Urothelium cell line (cell line): ENCODE measurements around the gene ADAMTS3.

Source experiments
- DNase-seq: peaks from one replicate; pipeline ENCODE4 v3.0.0; 2011; ENCODE audit warnings: low spot score, mixed read lengths
- FAIRE-seq: peaks from 2 replicates; lab custom pipeline; 2011; peaks lifted over from hg19 to GRCh38; lab: Jason Lieb, UNC

The ADAMTS3 gene

DNA sequence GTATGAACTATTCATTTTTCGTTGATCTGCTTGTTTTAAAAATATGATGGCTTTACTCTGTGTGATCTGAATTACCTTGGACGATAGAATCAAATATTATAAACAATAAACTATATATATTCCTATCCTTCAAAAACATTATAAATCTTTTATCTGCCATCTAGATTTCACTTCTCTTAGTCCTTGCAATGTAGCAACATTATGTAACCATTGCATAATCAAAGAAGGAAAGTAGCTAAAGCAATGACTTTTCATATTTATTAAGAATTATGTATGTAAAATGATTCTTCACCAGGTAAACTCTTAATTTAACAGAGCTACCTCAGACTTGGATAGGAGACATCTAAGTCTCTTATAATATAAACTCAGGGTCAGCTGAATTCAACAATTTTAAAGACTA lies 210.5 kb downstream of the ADAMTS3 start:
- FAIRE-seq = no peak
- no peak for DNase-seq

- FAIRE-seq (no peak), DNase-seq (no peak)
These were observed 211.1 kb downstream of the ADAMTS3 start for GRCh38 chr4:72357908-72358307.

DNA sequence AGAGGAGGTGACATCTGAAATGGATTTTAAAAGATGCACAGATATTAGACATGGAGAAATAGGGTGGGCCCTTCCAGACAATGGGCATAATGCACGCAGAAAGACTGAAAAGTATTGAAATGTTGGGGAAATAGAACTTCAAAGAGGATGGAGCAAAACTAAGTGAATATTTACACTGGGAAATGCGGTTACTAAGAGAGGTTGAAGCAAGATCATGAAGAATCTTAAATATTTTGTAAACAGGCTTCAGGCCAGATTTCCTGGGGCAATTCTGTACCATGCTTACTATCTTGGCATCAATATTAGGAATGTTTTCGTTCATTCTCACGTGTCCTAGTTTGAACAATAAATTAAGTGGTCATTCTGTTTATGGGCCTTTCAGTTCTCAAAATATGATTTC lies 216.3 kb downstream of the ADAMTS3 start:
- no peak for FAIRE-seq

GRCh38 chr4:72351521-72351920 lies 217.5 kb downstream of the ADAMTS3 start:
- DNase-seq = no peak
- no peak for FAIRE-seq

More for the DNA sequence above, 216.3 kb downstream of the ADAMTS3 start:
- no peak for DNase-seq

DNA sequence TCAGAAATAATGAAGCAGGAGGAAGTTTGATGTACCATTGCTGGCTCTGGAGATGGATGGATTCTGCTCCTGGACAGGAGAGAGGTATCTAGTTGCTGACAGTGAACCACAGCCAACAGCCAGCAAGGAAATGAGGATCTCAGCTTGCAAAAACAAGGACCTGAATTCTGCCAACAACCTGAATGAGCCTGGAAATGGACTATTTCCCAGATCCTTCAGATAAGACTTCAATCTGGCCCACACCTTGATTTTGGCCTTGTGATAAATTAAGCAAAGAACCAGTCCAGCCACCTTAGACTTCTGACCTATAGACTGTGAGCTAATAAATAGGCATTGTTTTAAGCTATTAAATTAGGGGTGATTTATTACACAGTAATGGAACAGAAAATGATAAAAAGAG lies 220.3 kb downstream of the ADAMTS3 start:
- no peak for FAIRE-seq
- DNase-seq = no peak

DNA sequence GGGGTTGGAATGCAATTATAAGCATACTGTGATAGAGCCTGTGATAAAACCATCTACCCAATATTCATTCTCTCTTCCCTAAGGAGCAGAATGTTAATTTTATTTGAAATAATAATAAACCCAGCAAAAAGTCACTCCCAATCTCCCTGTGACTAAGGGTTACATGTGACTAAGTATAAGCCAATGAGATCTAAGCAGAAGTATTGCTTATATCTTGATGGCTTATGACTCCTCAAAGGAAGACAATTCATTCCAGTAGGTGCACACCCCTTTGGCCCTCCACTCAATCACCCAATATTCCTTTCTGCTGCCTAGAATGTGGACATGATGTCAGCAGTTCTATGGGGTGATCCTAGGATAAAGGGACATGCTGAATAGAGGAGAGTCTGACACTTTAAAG lies 224.6 kb downstream of the ADAMTS3 start:
- FAIRE-seq (no peak), DNase-seq (no peak)

GRCh38 chr4:72341432-72341820 lies 227.6 kb downstream of the ADAMTS3 start:
- DNase-seq (no peak), FAIRE-seq (no peak)

DNA sequence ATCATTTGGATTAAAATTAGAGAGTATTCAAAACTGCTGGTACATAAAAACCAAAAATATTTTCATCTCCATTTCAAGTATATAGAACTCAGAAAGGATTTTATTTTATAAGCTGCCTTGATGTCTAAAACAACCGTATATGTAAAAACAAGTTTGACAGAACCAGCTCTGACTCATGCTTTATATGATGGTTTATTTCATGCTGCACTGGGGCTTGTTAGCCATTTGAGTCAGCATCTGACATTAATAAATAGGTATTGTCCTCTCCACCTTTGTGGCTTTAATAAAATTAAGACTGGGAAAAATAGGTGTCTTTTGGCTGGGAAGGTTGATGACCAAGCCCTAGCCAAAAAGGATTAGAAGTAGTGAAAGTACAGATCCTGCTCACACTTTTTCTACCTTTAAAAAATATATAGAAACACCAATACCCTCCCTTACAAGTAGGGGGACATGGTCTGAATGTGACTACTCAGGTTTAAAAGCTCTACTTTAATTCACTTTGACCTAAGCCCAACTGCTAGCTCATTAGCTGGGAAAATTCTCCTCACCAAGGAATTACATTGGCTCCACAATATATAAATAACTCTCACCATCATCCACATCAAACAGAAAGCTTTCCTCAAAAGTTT lies 228.1 kb downstream of the ADAMTS3 start:
- DNase-seq (no peak), FAIRE-seq (no peak)

DNA sequence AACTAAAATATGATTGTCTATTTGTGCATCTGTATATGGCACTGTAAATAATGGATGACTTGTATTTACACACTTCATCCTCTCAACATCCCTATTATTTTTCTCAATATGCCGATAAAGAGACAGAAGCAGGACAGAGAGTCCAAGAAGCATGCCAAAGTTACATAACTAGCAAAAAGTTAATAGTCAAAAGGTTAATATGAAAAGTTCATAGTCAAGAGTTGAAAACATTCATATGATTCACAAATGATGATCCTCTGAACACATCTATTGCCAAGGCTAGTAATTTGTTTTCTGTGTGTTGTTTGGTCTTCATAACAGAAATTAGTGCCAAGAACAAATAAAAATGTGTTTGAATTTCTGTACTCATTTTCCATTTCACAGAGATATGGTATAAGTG lies 231.0 kb downstream of the ADAMTS3 start:
- FAIRE-seq = no peak

GRCh38 chr4:72330381-72330780 lies 238.6 kb downstream of the ADAMTS3 start:
- DNase-seq (no peak), FAIRE-seq (no peak)

More for the DNA sequence above, 231.0 kb downstream of the ADAMTS3 start:
- DNase-seq = no peak

DNA sequence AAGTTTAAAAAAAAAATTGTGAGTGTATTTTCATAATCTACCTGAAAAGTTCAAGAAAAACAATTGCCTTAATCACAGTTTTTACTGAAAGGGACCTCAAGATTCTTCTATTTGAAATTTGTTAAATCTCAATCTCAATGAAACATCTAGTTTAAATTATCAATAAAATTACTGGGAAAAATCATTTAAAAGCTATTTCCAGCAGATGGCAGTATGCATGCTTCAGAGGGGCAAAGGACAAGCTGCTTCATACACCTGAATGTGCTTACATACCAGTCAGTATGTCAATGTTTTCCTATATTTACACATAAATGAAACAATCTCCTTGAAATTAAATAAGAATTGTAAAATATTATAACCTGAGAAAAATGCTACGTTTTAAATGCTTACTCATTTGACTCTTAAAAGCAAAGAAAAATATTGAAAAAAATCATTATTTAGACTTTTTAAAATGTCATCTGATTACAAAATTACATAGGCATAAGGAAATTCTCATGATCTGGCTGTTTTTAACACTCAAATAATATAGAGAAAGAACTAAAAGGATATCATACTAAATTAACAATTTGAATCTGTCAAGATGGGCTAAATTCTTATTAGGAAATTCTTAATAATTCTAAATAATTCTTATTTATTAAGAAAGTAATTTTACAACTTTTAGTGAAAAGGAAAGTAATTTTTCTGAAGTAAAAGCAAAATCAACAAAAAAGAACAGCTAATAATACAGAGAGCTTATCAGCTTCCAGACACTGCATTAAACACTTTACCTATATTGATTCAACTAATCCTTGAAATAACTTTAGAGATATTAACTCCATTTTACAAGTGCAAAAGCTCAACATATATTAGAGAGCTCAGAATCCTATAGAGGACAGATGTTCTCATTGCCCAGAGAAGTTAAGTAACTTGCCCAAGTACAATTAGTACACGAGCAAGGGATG lies 242.1 kb downstream of the ADAMTS3 start:
- FAIRE-seq (no peak), DNase-seq (peak; percentile 43)

DNA sequence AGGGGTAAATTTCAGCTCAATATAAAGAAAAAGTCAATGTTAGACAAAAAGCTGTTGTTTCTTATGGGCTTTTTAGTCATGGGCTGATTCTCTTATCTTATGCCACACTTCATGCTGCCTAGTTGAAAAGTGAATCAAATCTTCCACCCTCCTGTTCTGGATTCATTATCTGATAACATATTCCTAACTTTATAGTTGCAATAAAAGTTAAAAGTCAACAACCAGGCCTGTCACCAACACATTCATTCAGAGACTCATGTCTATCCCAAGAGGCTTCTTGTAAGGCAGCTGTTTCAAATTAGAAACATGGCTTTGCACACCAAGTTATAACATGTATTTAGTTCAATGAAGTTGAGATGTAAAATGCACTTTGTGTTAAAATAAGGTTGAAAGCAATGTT lies 243.8 kb downstream of the ADAMTS3 start:
- FAIRE-seq (no peak), DNase-seq (no peak)

- FAIRE-seq = no peak
- no peak for DNase-seq
These were observed 245.8 kb downstream of the ADAMTS3 start for GRCh38 chr4:72323227-72323626.

DNA sequence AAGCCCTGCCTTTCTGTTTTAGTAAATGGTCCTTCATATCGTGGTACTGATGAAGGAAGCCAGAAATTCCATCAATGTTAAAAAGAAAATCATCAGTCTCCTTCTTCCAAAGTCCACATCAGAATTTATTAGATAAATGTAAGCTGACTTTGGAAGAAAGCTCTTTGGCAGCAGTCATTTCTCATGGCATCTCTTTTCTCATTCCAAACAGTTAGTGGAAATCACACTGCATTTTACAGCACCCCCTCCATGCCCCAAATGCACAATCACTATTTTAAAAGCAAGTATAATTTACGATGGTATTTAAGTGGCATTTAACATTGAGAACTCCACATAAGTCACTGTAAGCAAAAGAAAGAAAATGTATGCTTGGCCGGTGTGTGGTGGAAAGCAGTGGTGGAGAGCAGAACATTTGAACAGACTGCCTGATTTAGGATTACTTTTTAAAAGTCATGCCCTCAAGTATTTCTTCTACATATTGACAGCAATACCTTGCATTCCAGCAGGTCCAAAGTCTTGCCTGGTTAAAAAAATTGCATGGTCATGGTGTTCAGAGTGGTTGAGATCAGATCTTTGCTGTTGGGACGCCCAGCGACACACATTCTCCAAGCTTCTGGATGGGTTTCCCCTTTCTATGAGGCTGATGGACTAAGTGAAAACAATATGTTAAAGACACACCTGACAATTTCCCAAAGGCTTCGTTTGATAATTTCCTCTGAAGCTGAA lies 248.6 kb downstream of the ADAMTS3 start:
- FAIRE-seq (no peak), DNase-seq (no peak)

DNA sequence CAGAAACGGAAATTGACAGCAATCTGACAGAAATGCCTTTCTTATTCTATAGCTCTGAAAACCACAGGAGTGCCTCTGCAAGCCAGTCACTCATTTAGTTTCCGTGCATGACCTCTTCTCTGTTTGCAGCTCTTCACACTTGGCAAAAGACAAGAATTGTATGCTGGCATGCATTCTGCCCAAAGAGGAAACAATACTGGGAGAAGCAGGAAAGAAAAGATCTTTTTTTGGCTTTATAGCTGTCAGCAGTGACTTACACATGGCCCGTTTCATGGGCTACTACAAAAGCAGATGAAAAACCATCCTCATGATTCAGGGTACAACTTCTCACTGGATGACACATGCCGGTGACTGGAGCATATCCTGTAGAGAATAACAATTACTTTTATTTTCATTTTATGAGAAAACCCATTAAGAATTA lies 249.4 kb downstream of the ADAMTS3 start:
- no peak for FAIRE-seq
- no peak for DNase-seq

GRCh38 chr4:72318421-72319170 lies 250.4 kb downstream of the ADAMTS3 start:
- no peak for FAIRE-seq
- no peak for DNase-seq

DNA sequence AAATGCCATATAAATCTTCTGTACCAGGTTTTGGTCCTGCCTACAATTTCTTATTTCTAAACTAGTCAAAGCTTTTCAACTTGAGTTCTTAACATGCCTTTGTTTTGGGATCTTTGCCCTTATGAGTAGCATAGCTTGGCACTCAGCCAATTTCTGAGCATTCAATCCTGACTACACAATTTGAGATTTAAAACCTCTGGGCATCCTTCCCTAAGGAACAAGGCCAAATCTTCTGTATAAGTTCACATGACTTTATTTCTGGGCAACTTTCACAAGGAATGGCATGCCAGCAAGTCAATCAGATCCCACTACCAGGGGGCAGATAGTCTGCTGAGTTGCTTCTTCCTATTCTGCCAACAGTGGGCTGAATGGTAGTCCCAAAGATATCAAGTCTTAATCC lies 254.2 kb downstream of the ADAMTS3 start:
- DNase-seq (peak; percentile 21), FAIRE-seq (no peak)

DNA sequence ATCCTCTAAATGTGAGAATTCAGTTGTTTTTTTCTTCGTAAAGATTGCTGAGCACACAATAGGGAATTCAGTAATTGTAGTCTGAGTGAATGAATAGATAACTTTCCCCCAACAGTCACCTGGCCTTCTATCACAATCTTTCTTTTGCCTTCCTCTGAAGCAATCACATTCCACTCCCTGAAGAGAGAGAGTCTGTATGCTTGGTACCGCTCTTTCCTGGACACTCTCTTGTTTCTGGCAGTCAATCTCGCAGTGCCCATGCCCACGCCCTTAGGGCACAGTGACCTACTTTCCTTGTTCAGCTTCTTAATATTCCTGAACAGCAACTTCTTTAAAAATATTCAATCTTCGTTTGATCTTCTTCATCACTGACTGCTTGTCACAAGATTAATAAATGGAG lies 255.9 kb downstream of the ADAMTS3 start:
- FAIRE-seq (no peak), DNase-seq (no peak)

DNA sequence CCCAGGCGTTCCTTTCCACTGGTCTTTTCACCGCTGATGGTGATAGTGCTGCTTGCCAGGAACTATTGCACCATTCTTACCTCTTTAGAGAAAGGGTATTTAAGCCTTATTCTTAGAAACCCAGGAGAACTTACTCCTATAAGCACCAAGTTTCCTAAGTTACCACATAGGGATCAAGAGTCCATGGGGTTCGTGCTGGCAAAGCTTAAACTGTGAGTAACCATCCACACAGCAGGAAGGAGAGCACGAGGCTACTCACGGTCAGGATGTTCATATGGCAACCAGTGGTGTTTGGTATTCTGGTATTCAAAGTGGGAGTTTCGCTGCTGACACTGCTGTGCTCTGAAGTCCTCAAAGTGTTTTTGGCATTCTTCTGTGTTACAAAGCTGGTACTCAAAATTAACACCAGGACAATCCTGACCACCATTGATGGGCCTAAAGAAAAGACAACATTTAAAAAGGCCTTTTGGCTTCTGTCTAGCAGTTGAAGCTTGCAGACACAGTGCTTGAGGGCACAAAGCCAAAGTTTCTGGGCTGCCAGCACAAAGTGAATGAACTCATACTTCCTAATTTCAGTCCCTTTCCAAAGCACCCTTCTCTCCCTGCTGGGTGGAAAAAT lies 256.9 kb downstream of the ADAMTS3 start:
- FAIRE-seq (peak; percentile 55), DNase-seq (no peak)

DNA sequence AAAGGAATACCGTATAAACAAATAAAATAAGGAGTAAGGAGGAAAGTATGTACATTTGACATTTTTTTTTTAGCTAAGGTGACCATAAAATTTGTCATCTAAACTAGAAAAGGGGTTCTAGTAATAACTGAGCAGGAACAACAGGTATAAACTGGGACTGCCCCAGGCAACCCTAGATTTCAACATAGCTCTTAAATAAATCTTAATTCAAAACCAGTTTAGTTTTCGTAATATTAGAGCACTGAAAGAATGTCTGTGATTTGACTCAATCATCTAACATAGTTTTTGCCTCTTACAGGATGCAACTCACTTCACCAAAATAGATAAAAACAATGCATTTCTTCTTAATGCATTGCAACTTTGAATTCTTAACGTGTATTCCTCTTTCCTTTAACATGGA lies 257.7 kb downstream of the ADAMTS3 start:
- no peak for DNase-seq
- no peak for FAIRE-seq
